ENCODE data around the gene SESN2. TPM values are rescaled to one million over a fixed set of nuclear protein-coding genes. Genes with fewer than 3 reads are reported as not detected.

Gene SESN2
- total RNA-seq, 2 experiments from 2014 or later = 23.4 to 24.1 TPM

DNA sequence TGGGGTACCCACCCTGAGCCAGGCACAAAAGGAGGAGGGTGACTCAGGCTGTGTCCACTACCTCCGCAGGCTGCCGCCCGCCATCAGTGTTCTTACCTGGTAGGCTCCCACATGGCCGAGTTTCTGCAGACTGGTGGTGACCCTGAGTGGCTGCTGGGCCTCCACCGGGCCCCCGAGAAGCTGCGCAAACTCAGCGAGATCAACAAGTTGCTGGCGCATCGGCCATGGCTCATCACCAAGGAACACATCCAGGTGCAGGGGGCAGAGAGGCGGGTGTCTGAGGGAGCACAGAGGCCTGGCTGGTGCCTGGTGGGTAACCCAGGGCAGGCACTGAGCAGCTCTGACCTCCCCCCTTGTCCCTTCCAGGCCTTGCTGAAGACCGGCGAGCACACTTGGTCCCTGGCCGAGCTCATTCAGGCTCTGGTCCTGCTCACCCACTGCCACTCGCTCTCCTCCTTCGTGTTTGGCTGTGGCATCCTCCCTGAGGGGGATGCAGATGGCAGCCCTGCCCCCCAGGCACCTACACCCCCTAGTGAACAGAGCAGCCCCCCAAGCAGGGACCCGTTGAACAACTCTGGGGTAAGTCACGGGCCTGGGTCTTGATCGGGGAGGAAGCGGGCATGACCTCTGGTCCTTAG lies 13.0 kb downstream of the SESN2 start:
- H3K4me1 Mint-ChIP-seq (ENCODE audit: low read depth) = no peaks in the 10 kb centered on the region
- no peak overlapping the region for H3K27ac Mint-ChIP-seq
- intact Hi-C loops (cut with micrococcal nuclease) = no loop called here
- DNase-seq = no peak
- H3K36me3 Mint-ChIP-seq = peaks cover 15% of the 10 kb centered on the region
- CTCF ChIA-PET = interaction anchor here (1.3 kb wide), 1 partner anchor 8 kb away, joined by 3 read pairs; no protein-coding TSS in a partner anchor
- POLR2A ChIA-PET = interaction anchor here (0.9 kb wide), 1 partner anchor 12 kb away, joined by 4 read pairs; no protein-coding TSS in a partner anchor
- H3K9me3 Mint-ChIP-seq = no peaks in the 10 kb centered on the region
- no peaks in the 10 kb centered on the region for H3K27me3 Mint-ChIP-seq
- no peak overlapping the region for H3K4me3 Mint-ChIP-seq

DNA sequence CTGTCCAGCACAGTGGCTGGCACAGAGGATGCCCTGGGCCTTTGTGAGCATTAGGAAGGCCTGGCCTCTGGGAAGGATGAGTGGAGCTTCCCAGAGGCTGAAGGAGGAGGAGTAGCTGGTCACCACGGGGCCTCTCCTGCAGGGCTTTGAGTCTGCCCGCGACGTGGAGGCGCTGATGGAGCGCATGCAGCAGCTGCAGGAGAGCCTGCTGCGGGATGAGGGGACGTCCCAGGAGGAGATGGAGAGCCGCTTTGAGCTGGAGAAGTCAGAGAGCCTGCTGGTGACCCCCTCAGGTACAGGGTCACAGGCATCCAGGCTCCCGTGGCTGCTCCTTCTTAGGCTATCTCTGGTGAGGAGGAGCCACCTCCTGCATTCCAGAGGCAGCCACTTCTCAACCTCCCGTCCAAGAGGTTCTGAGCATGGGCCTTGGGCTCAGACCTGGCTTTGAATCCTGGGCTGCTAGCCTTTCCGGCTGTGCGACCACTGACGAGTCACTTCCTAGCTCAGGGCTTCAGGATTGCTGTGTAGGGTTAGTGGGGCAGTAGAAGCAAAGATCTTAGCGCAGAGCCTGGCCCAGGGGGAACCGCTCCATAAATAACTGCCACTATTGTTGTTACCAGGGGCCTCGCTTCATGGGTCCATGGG lies 14.0 kb downstream of the SESN2 start:
- ChIA-PET POLR2A (interaction anchor here (0.9 kb wide), 1 partner anchor 13 kb away, joined by 4 read pairs; no protein-coding TSS in a partner anchor), CTCF (interaction anchor here (1.2 to 1.3 kb wide), 2 partner anchors 9 to 25 kb away, joined by 3 to 4 read pairs; no protein-coding TSS in a partner anchor)
- H3K9me3 Mint-ChIP-seq = no peaks in the 10 kb centered on the region
- no peaks in the 10 kb centered on the region for H3K27me3 Mint-ChIP-seq
- no peak for DNase-seq
- no peak overlapping the region for H3K4me3 Mint-ChIP-seq
- no peak overlapping the region for H3K27ac Mint-ChIP-seq
- H3K36me3 Mint-ChIP-seq = peaks cover 23% of the 10 kb centered on the region
- H3K4me1 Mint-ChIP-seq (ENCODE audit: low read depth) = no peaks in the 10 kb centered on the region
- intact Hi-C loops (cut with micrococcal nuclease) = no loop called here

DNA sequence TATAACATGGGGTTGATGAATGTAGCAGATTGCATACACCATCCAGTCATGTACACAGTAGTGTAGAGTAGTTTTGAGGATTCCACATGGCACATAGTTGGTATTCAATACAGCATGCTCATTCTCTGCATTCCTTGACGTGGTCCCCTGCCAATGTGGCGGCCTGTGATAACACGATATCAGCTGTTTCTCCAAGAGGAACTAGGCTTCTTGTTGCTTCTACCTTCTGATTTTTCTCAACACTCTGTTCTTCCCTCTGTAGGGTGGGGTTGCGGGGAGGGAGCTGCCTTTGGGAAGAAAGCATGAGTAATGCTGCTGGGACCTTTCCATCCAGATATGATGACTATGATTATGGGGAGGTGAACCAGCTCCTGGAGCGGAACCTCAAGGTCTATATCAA lies 19.4 kb downstream of the SESN2 start:
- ChIA-PET POLR2A (interaction anchor here (1.7 kb wide), 1 partner anchor 30 kb away, joined by 6 read pairs; no protein-coding TSS in a partner anchor), CTCF (no interaction called here)
- no peaks in the 10 kb centered on the region for H3K9me3 Mint-ChIP-seq
- H3K4me3 Mint-ChIP-seq = no peak overlapping the region
- H3K36me3 Mint-ChIP-seq = peaks cover 42% of the 10 kb centered on the region
- no peaks in the 10 kb centered on the region for H3K4me1 Mint-ChIP-seq (ENCODE audit: low read depth)
- DNase-seq = no peak
- no peak overlapping the region for H3K27ac Mint-ChIP-seq
- intact Hi-C loops (cut with micrococcal nuclease) = no loop called here
- H3K27me3 Mint-ChIP-seq = no peaks in the 10 kb centered on the region

DNA sequence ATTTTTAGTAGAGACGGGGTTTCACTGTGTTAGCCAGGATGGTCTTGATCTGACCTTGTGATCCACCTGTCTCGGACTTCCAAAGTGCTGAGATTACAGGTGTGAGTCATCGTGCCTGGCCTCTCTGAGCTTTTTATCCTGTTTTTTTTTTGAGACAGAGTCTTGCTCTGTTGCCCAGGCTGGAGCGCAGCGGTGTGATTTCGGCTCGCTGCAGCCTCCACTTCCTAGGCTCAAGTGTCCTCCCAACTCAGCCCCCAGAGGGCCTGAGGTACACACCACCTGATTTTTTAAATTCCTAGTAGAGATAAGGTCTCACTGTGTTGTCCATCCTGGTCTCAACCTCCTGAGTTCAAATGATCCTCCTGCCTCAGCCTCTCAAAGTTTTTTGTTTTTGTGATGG lies 20.4 kb downstream of the SESN2 start:
- no peaks in the 10 kb centered on the region for H3K27me3 Mint-ChIP-seq
- POLR2A ChIA-PET = interaction anchor here (0.5 kb wide), 1 partner anchor 10 kb away, joined by 3 read pairs; no protein-coding TSS in a partner anchor
- H3K4me3 Mint-ChIP-seq = no peak overlapping the region
- no peaks in the 10 kb centered on the region for H3K4me1 Mint-ChIP-seq (ENCODE audit: low read depth)
- CTCF ChIA-PET = no interaction called here
- intact Hi-C loops (cut with micrococcal nuclease) = no loop called here
- H3K9me3 Mint-ChIP-seq = no peaks in the 10 kb centered on the region
- peaks cover 42% of the 10 kb centered on the region for H3K36me3 Mint-ChIP-seq
- no peak for DNase-seq
- H3K27ac Mint-ChIP-seq = no peak overlapping the region

DNA sequence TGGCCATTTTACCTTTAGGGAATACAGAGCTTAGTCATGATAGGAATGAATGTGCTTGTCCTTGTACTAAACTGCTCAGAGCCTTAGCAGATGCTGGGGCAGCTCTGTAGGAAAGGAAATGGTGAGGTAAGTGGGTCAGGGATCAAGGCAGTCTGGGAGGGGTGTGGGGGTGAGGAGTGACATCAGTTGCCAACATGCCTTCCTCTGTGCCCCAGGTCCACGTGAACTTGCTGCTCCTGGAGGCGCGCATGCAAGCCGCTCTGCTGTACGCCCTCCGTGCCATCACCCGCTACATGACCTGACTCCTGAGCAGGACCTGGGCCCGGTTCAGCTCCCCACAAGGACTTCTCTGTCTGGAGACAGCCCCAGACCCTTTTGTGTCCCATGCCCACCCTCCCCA lies 21.2 kb downstream of the SESN2 start:
- intact Hi-C loops (cut with micrococcal nuclease) = no loop called here
- ChIA-PET CTCF (no interaction called here), POLR2A (no interaction called here)
- Mint-ChIP-seq H3K27me3 (no peaks in the 10 kb centered on the region), H3K36me3 (peaks cover 38% of the 10 kb centered on the region), H3K4me3 (no peak overlapping the region), H3K9me3 (no peaks in the 10 kb centered on the region), H3K27ac (no peak overlapping the region), H3K4me1 (ENCODE audit: low read depth) (no peaks in the 10 kb centered on the region)
- DNase-seq = no peak

DNA sequence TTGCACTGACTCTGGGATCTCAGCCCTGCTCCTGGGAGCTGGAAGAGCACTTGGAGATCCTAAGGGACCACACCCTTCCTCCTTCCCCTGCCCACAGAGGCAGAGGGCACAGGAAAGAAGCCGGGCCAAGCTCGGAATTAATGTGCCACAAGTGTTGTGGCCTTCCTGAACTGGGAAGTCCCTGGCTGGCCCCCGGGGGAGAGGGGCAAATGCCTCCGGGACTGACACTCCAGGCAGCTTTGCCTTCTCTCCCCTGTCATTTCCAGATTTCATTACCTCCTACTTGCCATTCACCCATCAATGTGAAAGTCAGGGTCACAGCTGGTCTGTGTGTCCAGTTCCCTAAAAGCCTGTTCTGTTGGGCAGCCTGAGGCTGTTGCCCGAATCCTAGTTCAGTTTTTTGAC lies 21.7 kb downstream of the SESN2 start:
- peaks cover 38% of the 10 kb centered on the region for H3K36me3 Mint-ChIP-seq
- H3K27me3 Mint-ChIP-seq = no peaks in the 10 kb centered on the region
- no peak overlapping the region for H3K27ac Mint-ChIP-seq
- no peak for DNase-seq
- no peak overlapping the region for H3K4me3 Mint-ChIP-seq
- intact Hi-C loops (cut with micrococcal nuclease) = no loop called here
- H3K4me1 Mint-ChIP-seq (ENCODE audit: low read depth) = no peaks in the 10 kb centered on the region
- CTCF ChIA-PET = interaction anchor here (0.6 kb wide), 1 partner anchor 749 kb away, joined by 3 read pairs; no protein-coding TSS in a partner anchor
- H3K9me3 Mint-ChIP-seq = no peaks in the 10 kb centered on the region
- POLR2A ChIA-PET = no interaction called here

DNA sequence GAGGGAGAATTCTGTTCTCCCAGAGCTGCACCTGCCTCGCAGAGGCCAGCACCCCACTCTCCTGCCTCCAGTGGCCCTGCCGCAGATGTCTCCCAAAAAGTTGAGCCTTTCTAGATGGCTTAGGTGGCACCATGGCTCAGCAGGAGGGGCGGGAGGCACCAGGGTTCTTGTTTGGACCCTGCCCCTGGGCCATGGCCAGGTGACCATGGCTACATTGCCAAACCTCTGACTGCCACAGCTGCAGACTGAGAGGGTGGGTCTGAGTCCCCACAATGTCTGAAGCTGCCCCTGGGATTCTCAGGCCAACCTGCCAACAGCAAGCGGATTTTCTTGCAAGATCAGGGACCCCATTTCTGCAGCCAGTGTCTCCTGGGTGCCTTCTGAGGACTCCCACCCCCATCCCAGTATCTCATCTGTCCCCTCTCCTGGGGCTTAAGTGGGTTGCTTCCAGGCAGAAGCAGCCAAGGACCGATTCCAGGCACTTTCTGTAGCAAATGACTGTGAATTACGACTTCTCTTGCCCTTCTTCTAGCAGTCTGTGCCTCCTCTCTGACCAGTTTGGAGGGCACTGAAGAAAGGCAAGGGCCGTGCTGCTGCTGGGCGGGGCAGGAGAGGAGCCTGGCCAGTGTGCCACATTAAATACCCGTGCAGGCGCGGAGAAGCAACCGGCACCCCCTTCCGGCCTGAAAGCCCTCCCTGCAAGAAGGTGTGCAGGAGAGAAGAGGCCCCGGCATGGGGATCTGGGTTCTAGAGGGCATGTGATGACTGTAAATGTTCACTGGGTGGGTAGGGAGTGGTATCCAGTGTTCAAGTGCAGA lies 22.5 kb downstream of the SESN2 start:
- H3K27me3 Mint-ChIP-seq = no peaks in the 10 kb centered on the region
- CTCF ChIA-PET = interaction anchor here (0.6 kb wide), 1 partner anchor 748 kb away, joined by 3 read pairs; no protein-coding TSS in a partner anchor

DNA sequence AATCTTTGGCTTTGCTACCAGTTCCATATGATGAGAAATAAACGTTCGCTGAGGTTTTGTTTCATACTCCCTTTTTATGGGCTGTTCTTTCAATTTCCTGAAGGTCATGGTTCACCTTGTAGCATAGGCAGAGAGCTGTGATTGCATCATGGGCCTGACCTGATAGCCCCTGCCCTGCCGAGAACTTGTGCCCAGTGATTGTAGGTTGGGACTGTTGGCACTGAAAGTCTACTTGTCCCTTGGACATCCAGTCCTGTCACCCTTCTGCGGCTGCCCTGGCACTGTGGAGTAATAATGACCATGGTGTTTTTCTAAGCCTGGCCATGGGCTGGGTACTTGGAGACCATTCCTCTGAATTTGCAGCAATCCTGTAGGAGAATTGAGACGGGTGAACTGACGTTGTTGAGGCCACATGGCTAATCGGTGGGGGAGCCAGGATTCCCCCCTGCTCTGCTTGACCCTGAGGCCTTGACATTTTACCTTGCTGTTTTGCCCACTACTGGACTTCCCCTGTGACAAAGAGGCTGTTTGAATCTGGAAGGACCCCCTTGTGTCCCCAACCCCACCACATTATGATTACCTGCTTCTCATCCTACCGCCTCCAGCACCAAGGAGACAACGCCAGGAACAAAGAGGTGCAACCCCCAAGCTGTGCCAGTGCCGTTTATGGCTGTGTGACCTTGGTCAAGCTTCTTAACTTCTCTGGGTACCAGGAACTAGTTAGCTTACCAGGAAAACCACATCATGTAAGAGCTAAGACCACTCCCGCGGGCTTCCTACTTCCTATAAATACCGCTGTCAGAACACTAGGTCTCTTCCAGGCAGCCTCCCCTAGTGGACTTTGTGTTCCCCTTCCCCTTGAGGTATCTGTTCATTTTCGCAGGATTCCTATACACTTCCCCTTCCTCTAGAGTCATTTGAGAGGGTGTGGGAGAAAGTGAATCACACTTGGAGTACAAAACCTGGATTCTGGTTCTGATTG lies 23.4 kb downstream of the SESN2 start:
- H3K27me3 Mint-ChIP-seq = no peaks in the 10 kb centered on the region
- H3K27ac Mint-ChIP-seq = no peak overlapping the region
- H3K4me3 Mint-ChIP-seq = no peak overlapping the region
- H3K4me1 Mint-ChIP-seq (ENCODE audit: low read depth) = no peaks in the 10 kb centered on the region
- H3K36me3 Mint-ChIP-seq = peaks cover 32% of the 10 kb centered on the region
- H3K9me3 Mint-ChIP-seq = no peaks in the 10 kb centered on the region
- POLR2A ChIA-PET = no interaction called here
- intact Hi-C loops (cut with micrococcal nuclease) = no loop called here
- DNase-seq = no peak
- CTCF ChIA-PET = no interaction called here

More for the DNA sequence above, 22.5 kb downstream of the SESN2 start:
- Mint-ChIP-seq H3K27ac (no peak overlapping the region), H3K4me3 (no peak overlapping the region), H3K4me1 (ENCODE audit: low read depth) (no peaks in the 10 kb centered on the region), H3K9me3 (no peaks in the 10 kb centered on the region), H3K36me3 (peaks cover 38% of the 10 kb centered on the region)
- intact Hi-C loops (cut with micrococcal nuclease) = no loop called here
- DNase-seq = no peak
- POLR2A ChIA-PET = no interaction called here

DNA sequence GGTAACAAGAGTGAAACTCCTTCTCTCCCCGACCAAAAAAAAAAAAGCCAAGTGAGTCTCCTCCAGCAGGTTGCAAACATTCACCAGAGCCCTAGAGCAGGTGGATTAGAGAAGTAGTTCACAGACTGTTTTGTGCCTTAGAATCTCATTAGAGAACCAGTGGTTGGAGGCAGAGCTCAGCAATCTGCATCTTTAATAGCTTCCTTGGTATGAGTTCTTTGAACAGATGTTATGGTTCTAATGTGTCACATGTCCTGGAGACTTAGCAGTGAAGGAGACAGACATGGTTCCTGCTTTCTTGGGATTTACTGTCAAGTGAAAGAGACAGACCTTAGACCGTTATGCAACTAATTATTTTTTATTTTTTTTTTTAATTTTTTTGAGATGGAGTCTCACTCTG lies 26.8 kb downstream of the SESN2 start:
- H3K27ac Mint-ChIP-seq = no peak overlapping the region
- no peak for DNase-seq
- CTCF ChIA-PET = interaction anchor here (1.0 kb wide), 1 partner anchor 37 kb away, joined by 4 read pairs; no protein-coding TSS in a partner anchor
- H3K36me3 Mint-ChIP-seq = peaks cover 13% of the 10 kb centered on the region
- POLR2A ChIA-PET = interaction anchor here (0.5 kb wide), 1 partner anchor 365 kb away, joined by 3 read pairs; no protein-coding TSS in a partner anchor
- H3K27me3 Mint-ChIP-seq = no peaks in the 10 kb centered on the region
- intact Hi-C loops (cut with micrococcal nuclease) = no loop called here
- no peaks in the 10 kb centered on the region for H3K9me3 Mint-ChIP-seq
- no peak overlapping the region for H3K4me3 Mint-ChIP-seq
- no peaks in the 10 kb centered on the region for H3K4me1 Mint-ChIP-seq (ENCODE audit: low read depth)

DNA sequence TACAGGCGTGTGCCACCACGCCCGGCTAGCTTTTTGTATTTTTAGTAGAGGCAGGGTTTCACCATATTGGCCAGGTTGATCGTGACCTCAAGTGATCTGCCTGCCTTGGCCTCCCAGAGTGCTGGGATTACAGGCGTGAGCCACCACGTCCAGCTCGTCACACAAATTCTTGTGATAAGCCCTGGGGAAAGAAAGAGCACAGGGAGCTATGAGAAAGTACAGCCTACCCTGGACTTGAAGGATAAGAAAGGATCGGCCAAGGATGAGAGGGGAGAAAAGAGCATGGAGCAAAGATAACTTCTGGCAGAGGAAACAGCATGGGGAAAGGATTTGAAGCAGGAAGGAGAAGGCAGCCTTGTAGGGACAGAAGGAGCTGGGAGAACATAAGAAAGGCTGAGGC lies 29.2 kb downstream of the SESN2 start:
- H3K36me3 Mint-ChIP-seq = no peaks in the 10 kb centered on the region
- POLR2A ChIA-PET = no interaction called here
- no peaks in the 10 kb centered on the region for H3K27me3 Mint-ChIP-seq
- DNase-seq = no peak
- no peaks in the 10 kb centered on the region for H3K9me3 Mint-ChIP-seq
- H3K27ac Mint-ChIP-seq = no peak overlapping the region
- intact Hi-C loops (cut with micrococcal nuclease) = no loop called here
- CTCF ChIA-PET = interaction anchor here (1.0 kb wide), 1 partner anchor 40 kb away, joined by 3 read pairs; no protein-coding TSS in a partner anchor
- no peaks in the 10 kb centered on the region for H3K4me1 Mint-ChIP-seq (ENCODE audit: low read depth)
- no peak overlapping the region for H3K4me3 Mint-ChIP-seq

DNA sequence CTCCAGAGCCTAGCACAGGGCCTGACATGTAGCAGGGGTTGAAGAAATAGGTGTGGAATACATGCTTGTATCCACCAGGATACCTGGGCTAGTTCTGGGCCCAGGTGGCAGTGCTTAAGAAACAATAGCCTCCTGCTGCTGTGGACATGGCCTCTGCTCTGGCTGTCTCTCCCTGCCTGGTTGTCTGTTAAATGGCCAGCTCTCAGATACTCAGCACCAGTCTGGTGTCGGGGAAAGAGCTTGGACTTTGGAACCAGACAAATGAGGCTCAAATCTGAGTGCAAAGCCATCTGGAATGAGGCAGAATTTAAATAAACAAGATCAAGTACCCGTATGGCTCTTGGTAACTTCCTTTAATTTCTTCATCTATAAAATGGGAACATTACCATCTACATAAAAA lies 31.5 kb downstream of the SESN2 start:
- no peak overlapping the region for H3K4me3 Mint-ChIP-seq
- no peaks in the 10 kb centered on the region for H3K27me3 Mint-ChIP-seq
- ChIA-PET CTCF (no interaction called here), POLR2A (no interaction called here)
- no peaks in the 10 kb centered on the region for H3K36me3 Mint-ChIP-seq
- intact Hi-C loops (cut with micrococcal nuclease) = no loop called here
- no peak overlapping the region for H3K27ac Mint-ChIP-seq
- H3K4me1 Mint-ChIP-seq (ENCODE audit: low read depth) = no peaks in the 10 kb centered on the region
- no peaks in the 10 kb centered on the region for H3K9me3 Mint-ChIP-seq
- no peak for DNase-seq
